Thoracic aorta (tissue), 2 donors: Measurements from ENCODE around the gene TSSK2. TPM values are rescaled to one million over a fixed set of nuclear protein-coding genes. Genes with fewer than 3 reads are reported as not detected.
A peak's percentile ranks its signal among the peaks of the same experiment; 100 is the strongest.

Source experiments
- ATAC-seq: fragments of 150-250 bp; one replicate; pipeline ENCODE4 v1.8.0; 2017; ENCODE audit warnings: low read depth; ENCODE audit not compliant: insufficient number of reproducible peaks, low FRiP score
- DNase-seq: peaks from one replicate; pipeline ENCODE4 v3.0.0-alpha.2; 2020; ENCODE audit warnings: low spot score
- H3K27ac ChIP-seq, 2 donors: fragments of 200-600 bp; sonication (generic); 1 replicate in 1 of 2; 2 replicates in 1 of 2; pipeline ENCODE4 v1.5.1; 2016; ENCODE audit warnings: mild to moderate bottlenecking in 2 of 2, moderate library complexity in 2 of 2
- H3K27me3 ChIP-seq: fragments of 200-600 bp; sonication (generic); replicated peaks from 2 replicates; pipeline ENCODE4 v1.6.0; 2016; ENCODE audit warnings: mild to moderate bottlenecking; ENCODE audit not compliant: insufficient read depth
- H3K36me3 ChIP-seq: fragments of 200-600 bp; sonication (generic); one replicate; pipeline ENCODE4 v1.5.1; 2016
- H3K4me1 ChIP-seq, 2 donors: fragments of 200-600 bp; sonication (generic); 1 replicate in 1 of 2; 2 replicates in 1 of 2; pipeline versions ENCODE4 v1.5.1 to v1.6.0; 2016; ENCODE audit warnings: low read depth in 2 of 2, mild to moderate bottlenecking in 1 of 2; ENCODE audit not compliant: control insufficient read depth in 1 of 2
- H3K4me3 ChIP-seq: fragments of 200-600 bp; sonication (generic); 2 replicates; pipeline ENCODE4 v1.5.1; 2016; ENCODE audit warnings: mild to moderate bottlenecking
- H3K9me3 ChIP-seq: fragments of 200-600 bp; sonication (generic); 2 replicates; pipeline ENCODE4 v1.5.1; 2016
- total RNA-seq, 2 donors: library from RNA; depleted of rRNA; stranded (reverse); fragments of >200 nt; gene quantifications; one replicate each; pipeline versions ENCODE4 v1.1.0 to v1.2.3, GENCODE V29; 2016
- TF ChIP-seq, protein P1 (sequence below): fragments of 200-600 bp; sonication (generic); IDR thresholded peaks from one replicate; pipeline ENCODE4 v1.5.1; 2019; ENCODE audit warnings: antibody characterized with exemption

The TSSK2 gene
- total RNA-seq, 2 donors from 2014 or later, result not detected

DNA sequence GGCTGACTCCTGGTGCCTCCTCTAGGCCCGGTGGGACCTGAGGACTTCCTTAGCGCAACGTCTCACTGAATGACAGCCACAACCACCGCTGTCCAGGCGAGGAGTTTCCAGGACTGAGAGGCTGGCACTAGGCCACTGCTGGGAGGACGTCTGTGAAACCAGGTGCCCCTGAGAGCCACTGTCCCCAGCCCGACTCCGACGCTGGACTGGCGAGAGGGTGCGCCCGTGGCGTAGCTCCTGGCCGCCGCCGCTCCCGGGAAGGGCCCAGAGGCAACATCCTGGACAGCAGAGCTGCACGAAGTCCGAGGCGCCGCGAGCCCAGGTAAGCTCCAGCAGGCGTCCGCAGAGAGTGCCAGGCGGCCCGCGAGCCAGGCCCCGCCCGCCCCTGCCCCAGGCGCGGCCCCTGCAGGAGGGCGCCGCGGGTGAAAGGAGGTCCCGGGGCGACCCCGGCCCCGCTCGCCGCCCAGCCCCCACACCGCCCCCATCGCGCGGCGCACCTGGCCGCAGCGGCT is 9.4 kb upstream of the TSSK2 start:
- Histone ChIP-seq H3K36me3 (no peaks in the 10 kb centered on the region), H3K27me3 (no peaks in the 10 kb centered on the region), H3K27ac (peak overlapping the region; percentile 82 to 92), H3K4me3 (peak overlapping the region; percentile 89), H3K4me1 (peaks cover 24 to 56% of the 10 kb centered on the region in 2 donors), H3K9me3 (no peaks in the 10 kb centered on the region)
- ATAC-seq (peak; percentile 3), DNase-seq (no peak)
- TF ChIP-seq, protein P1, sequence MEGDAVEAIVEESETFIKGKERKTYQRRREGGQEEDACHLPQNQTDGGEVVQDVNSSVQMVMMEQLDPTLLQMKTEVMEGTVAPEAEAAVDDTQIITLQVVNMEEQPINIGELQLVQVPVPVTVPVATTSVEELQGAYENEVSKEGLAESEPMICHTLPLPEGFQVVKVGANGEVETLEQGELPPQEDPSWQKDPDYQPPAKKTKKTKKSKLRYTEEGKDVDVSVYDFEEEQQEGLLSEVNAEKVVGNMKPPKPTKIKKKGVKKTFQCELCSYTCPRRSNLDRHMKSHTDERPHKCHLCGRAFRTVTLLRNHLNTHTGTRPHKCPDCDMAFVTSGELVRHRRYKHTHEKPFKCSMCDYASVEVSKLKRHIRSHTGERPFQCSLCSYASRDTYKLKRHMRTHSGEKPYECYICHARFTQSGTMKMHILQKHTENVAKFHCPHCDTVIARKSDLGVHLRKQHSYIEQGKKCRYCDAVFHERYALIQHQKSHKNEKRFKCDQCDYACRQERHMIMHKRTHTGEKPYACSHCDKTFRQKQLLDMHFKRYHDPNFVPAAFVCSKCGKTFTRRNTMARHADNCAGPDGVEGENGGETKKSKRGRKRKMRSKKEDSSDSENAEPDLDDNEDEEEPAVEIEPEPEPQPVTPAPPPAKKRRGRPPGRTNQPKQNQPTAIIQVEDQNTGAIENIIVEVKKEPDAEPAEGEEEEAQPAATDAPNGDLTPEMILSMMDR, result no peak

DNA sequence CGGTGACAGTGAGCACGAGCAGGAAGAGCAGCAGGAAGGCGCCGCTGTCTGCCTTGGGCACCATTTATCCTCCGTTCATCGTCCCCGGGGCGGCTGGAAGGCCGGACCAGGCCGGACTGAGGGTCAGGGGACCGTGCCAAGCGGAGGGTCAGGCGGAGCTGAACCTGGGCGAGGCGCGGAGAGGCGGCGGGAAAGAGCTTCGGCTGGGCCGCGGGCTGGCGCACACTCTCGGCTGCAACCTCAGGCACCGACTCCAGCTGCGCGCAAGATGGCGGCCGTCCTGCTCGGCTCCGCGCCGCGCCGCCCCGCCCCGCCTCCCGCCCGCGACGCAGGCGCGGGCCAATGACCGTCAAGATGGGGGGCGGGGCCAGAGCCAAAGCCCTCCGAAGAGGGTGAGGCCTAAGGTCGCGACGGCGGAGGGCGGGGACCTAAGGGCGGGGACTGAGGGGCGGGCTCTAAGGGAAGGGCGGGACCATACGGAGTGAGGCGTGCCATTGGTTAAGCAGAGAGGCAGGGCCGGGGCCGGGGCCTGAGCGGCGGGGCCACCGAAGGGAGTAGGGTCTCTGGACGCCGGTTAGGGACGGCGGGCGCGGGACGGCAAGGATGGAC is 8.9 kb upstream of the TSSK2 start, which contains the start of gene DGCR2:
DGCR2 (minus strand) TSS at position 270 of the 609 bp plus-strand sequence; CDS start at position 64, 206 bp downstream.
- ATAC-seq, result peak; percentile 97
- Histone ChIP-seq H3K27ac (peak within 1 kb of the TSS; percentile 82 to 92), H3K4me3 (peak within 1 kb of the TSS; percentile 89), H3K9me3 (no peaks in the 10 kb centered on the region), H3K36me3 (no peaks in the 10 kb centered on the region), H3K4me1 (peaks cover 21 to 50% of the 10 kb centered on the region in 2 donors), H3K27me3 (no peaks in the 10 kb centered on the region)
- TF ChIP-seq, protein P1, result no peak
- peak; percentile 89 for DNase-seq

DNA sequence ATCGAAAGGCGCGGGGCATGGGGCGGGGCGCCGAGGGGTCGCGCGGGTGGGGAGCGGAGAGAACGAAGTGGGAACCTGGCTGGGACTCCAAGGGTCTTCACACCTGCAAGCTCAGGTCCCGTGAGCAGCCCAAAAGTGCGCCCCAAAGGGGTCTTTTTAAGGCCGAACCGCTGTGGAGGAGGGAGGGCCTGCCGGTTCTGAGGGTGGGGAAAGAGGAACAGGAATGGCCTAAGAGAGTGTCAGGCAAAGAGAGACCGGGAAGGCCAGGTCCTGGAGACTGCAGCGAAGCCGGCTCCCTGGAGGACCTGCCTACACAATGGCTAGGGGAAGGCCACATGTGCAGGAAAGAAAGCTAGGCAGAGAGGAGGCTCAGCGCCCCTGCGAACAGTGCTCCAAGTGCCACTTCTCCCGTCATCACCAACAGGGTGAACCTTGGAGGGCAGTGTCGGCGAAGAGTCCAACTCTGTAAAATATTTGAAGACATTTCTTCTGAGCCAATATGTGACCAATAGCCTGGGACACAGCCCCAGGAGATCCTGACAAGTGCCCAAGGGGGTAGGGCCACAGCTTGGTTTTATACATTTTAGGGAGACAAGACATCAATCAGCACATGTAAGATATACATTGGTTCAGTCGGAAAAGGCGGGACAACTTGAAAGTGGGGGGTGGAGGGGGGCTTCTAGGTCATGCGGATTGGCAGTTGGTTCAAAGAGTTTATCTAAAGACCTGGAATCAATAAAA is 8.2 kb upstream of the TSSK2 start:
- no peak for DNase-seq

DNA sequence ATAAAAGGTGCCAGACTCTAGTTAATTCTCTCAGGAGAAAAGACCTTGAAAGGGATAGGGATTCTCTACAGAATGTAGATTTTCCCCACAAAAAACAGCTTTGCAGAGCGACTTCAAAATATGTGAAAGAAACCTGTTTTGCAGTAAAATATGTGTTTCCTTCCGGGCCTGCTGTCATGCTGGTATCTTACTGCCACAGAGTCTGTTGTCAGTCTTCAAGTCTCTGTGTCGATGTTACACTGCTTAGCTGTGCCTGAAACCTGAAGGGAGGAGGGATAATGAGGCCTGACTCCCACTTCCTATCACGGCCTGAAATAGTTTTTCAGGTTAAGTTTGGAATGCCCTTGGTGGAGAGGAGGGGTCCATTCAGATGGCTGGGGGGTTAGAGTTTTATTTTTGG is 7.2 kb upstream of the TSSK2 start:
- ATAC-seq, result no peak
- Histone ChIP-seq H3K27ac (no peak overlapping the region), H3K4me1 (peaks cover 16 to 33% of the 10 kb centered on the region in 2 donors), H3K4me3 (no peak overlapping the region), H3K9me3 (no peaks in the 10 kb centered on the region), H3K36me3 (no peaks in the 10 kb centered on the region), H3K27me3 (no peaks in the 10 kb centered on the region)
- DNase-seq, result no peak
- TF ChIP-seq, protein P1, result no peak

More for the DNA sequence above, 8.2 kb upstream of the TSSK2 start:
- TF ChIP-seq, protein P1, result no peak
- Histone ChIP-seq H3K4me1 (peaks cover 18 to 43% of the 10 kb centered on the region in 2 donors), H3K4me3 (peak overlapping the region; percentile 89), H3K9me3 (no peaks in the 10 kb centered on the region), H3K36me3 (no peaks in the 10 kb centered on the region), H3K27ac (peak overlapping the region; percentile 61 to 82), H3K27me3 (no peaks in the 10 kb centered on the region)
- peak; percentile 11 for ATAC-seq

DNA sequence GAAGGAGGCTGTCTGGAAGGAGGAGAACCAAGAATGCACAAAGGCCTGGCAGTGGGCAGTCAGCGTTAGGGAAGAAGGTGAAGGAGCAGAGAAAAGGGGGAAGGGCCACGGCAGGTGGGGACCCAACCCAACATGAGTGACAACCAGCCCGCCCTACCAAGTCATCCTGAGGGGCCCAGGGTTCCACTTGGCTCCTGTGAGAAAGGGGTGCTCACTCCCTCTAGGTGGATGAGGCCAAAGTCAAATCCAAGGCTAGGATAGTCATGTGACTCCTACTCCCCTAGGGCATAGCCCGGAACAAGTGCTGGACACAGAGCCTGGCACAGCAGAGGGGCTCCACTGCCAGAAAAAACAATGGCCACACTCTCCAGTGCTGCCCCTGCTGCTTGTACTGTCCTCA is 6.7 kb upstream of the TSSK2 start:
- no peaks in the 10 kb centered on the region for H3K9me3 ChIP-seq
- TF ChIP-seq, protein P1, result no peak
- H3K27me3 ChIP-seq, result no peaks in the 10 kb centered on the region
- ATAC-seq (no peak), DNase-seq (no peak)
- H3K36me3 ChIP-seq, result no peaks in the 10 kb centered on the region
- H3K27ac ChIP-seq, result no peak overlapping the region
- peaks cover 15 to 29% of the 10 kb centered on the region in 2 donors for H3K4me1 ChIP-seq
- H3K4me3 ChIP-seq, result no peak overlapping the region
